Gastroesophageal sphincter (tissue), 3 donors: Measurements from ENCODE around the gene PRKAR1B.

Experiments
- CTCF ChIP-seq, 4 experiments: fragments of 200-600 bp in 2 of 4; fragments of 450-650 bp in 2 of 4; sonication (generic) in 1 of 4; IDR thresholded peaks; one replicate each; pipeline ENCODE4 v1.5.1; 2017 to 2019; ENCODE audit warnings: antibody characterized with exemption in 4 of 4, mild to moderate bottlenecking in 2 of 4, moderate library complexity in 2 of 4
- POLR2A ChIP-seq, 2 donors: fragments of 450-650 bp; IDR thresholded peaks; one replicate each; pipeline ENCODE4 v1.6.1; 2017; ENCODE audit warnings: antibody characterized with exemption in 2 of 2, mild to moderate bottlenecking in 2 of 2, moderate library complexity in 1 of 2

GRCh38 chr7:690478-691360, 36.4 kb downstream of the PRKAR1B start:
- TF ChIP-seq CTCF (IDR thresholded peaks at IDR 0.05): no peak
- TF ChIP-seq POLR2A (IDR thresholded peaks at IDR 0.05): no peak
